ENCODE measurements around the gene SLFN12L. TPM values are rescaled to one million over a fixed set of nuclear protein-coding genes. Genes with fewer than 3 reads are reported as not detected.
"Not testable (repeated sequence)": the region's sequence is repeated elsewhere in the genome, so short reads cannot be mapped to it uniquely, and the experiment has no call there.

The SLFN12L gene
- total and polyA plus RNA-seq, 4 donors, result 0.59 to 13.2 (median 1.5) TPM

GRCh38 chr17:35460354-35460851 lies 77.1 kb downstream of the SLFN12L start:
- Histone ChIP-seq H3K4me1 (ENCODE audit: control insufficient read depth in 5 of 5, insufficient read depth in 5 of 5, low read length in 5 of 5) (peaks cover 0 to 1% (median 0%) of the 10 kb centered on the region in 5 donors), H3K9me3 (ENCODE audit: control insufficient read depth in 4 of 4, insufficient read depth in 3 of 4, low read length in 3 of 4) (peaks cover 0 to 4% (median 0%) of the 10 kb centered on the region in 4 donors), H3K4me3 (peak overlapping the region; percentile 18), H3K9ac (ENCODE audit: insufficient read depth in 1 of 2, low read length in 2 of 2) (no peak overlapping the region), H3K36me3 (ENCODE audit: control insufficient read depth in 4 of 4, insufficient read depth in 4 of 4, low read length in 4 of 4) (no peaks in the 10 kb centered on the region), H3K27ac (ENCODE audit: low read depth in 1 of 2, low read length in 1 of 2) (no peak overlapping the region), H3K27me3 (ENCODE audit: control insufficient read depth in 3 of 3, insufficient read depth in 3 of 3, low read length in 2 of 3) (peaks cover 0 to 63% (median 5%) of the 10 kb centered on the region in 3 donors)
- 6 to 9% methylated on average over 44 of the region's 44 CpGs for WGBS, 2 donors
- peak; percentile 83 for ATAC-seq (ENCODE audit: insufficient read depth, low FRiP score)
- DNase-seq, result peak; percentile 19 to 40 (median 28)
- TF ChIP-seq CTCF (IDR thresholded peaks at IDR 0.05; ENCODE audit: control extremely low read depth, extremely low read depth), result no peak

- H3K27me3 ChIP-seq (ENCODE audit: control insufficient read depth in 3 of 3, insufficient read depth in 3 of 3, low read length in 2 of 3), result peaks cover 0 to 72% (median 22%) of the 10 kb centered on the region in 3 donors
- H3K4me1 ChIP-seq (ENCODE audit: control insufficient read depth in 5 of 5, insufficient read depth in 5 of 5, low read length in 5 of 5); H3K9ac ChIP-seq (ENCODE audit: insufficient read depth in 1 of 2, low read length in 2 of 2); H3K4me3 ChIP-seq; H3K27ac ChIP-seq (ENCODE audit: low read depth in 1 of 2, low read length in 1 of 2); ATAC-seq (ENCODE audit: insufficient read depth, low FRiP score); H3K36me3 ChIP-seq (ENCODE audit: control insufficient read depth in 4 of 4, insufficient read depth in 4 of 4, low read length in 4 of 4); DNase-seq; H3K9me3 ChIP-seq (ENCODE audit: control insufficient read depth in 4 of 4, insufficient read depth in 3 of 4, low read length in 3 of 4): not testable (repeated sequence)
- whole genome bisulfite sequencing, 2 donors, result 92 to 98% methylated on average over 5 of the region's 5 CpGs
Measured at GRCh38 chr17:35454035-35454434, 83.4 kb downstream of the SLFN12L start.

- no peak overlapping the region for H3K9ac ChIP-seq (ENCODE audit: insufficient read depth in 1 of 2, low read length in 2 of 2)
- DNase-seq, result no peak
- no peak for ATAC-seq (ENCODE audit: insufficient read depth, low FRiP score)
- H3K36me3 ChIP-seq (ENCODE audit: control insufficient read depth in 4 of 4, insufficient read depth in 4 of 4, low read length in 4 of 4), result no peaks in the 10 kb centered on the region
- H3K27me3 ChIP-seq (ENCODE audit: control insufficient read depth in 3 of 3, insufficient read depth in 3 of 3, low read length in 2 of 3), result peaks cover 0 to 74% (median 24%) of the 10 kb centered on the region in 3 donors
- peaks cover 0 to 16% (median 3%) of the 10 kb centered on the region in 5 donors for H3K4me1 ChIP-seq (ENCODE audit: control insufficient read depth in 5 of 5, insufficient read depth in 5 of 5, low read length in 5 of 5)
- H3K27ac ChIP-seq (ENCODE audit: low read depth in 1 of 2, low read length in 1 of 2), result no peak overlapping the region
- 47 to 68% methylated on average over 1 of the region's 1 CpG for WGBS, 2 donors
- no peak for TF ChIP-seq CTCF (IDR thresholded peaks at IDR 0.05; ENCODE audit: control extremely low read depth, extremely low read depth)
- H3K4me3 ChIP-seq, result no peak overlapping the region
- peaks cover 0 to 6% (median 0%) of the 10 kb centered on the region in 4 donors for H3K9me3 ChIP-seq (ENCODE audit: control insufficient read depth in 4 of 4, insufficient read depth in 3 of 4, low read length in 3 of 4)
Measured at GRCh38 chr17:35453171-35453570, 84.3 kb downstream of the SLFN12L start.

- DNase-seq, result peak; percentile 42 to 55 (median 52)
- Histone ChIP-seq H3K4me1 (ENCODE audit: control insufficient read depth in 5 of 5, insufficient read depth in 5 of 5, low read length in 5 of 5) (peaks cover 0 to 16% (median 4%) of the 10 kb centered on the region in 5 donors), H3K27me3 (ENCODE audit: control insufficient read depth in 3 of 3, insufficient read depth in 3 of 3, low read length in 2 of 3) (peaks cover 0 to 68% (median 24%) of the 10 kb centered on the region in 3 donors), H3K36me3 (ENCODE audit: control insufficient read depth in 4 of 4, insufficient read depth in 4 of 4, low read length in 4 of 4) (no peaks in the 10 kb centered on the region), H3K4me3 (no peak overlapping the region), H3K27ac (ENCODE audit: low read depth in 1 of 2, low read length in 1 of 2) (no peak overlapping the region), H3K9ac (ENCODE audit: insufficient read depth in 1 of 2, low read length in 2 of 2) (peak overlapping the region in 1 of 2 donors; percentile 61), H3K9me3 (ENCODE audit: control insufficient read depth in 4 of 4, insufficient read depth in 3 of 4, low read length in 3 of 4) (peaks cover 0 to 2% (median 0%) of the 10 kb centered on the region in 4 donors)
- no peak for ATAC-seq (ENCODE audit: insufficient read depth, low FRiP score)
- WGBS, 2 donors, result 7 to 29% methylated on average over 36 of the region's 36 CpGs
- TF ChIP-seq CTCF (IDR thresholded peaks at IDR 0.05; ENCODE audit: control extremely low read depth, extremely low read depth), result no peak
Measured at GRCh38 chr17:35449371-35449931, 88.0 kb downstream of the SLFN12L start.
